Colonic mucosa (tissue), 4 donors: ENCODE data around the gene ANTXR1. TPM values are rescaled to one million over a fixed set of nuclear protein-coding genes. Genes with fewer than 3 reads are reported as not detected.

Experiments used
- DNase-seq: peaks from one replicate; pipeline ENCODE4 v3.0.0-alpha.2; 2020
- H3K27ac ChIP-seq: fragments of 200-600 bp; one replicate; pipeline ENCODE4 v1.8.0; 2021
- H3K27me3 ChIP-seq: fragments of 200-600 bp; one replicate; pipeline ENCODE4 v1.8.0; 2021
- H3K36me3 ChIP-seq: fragments of 200-600 bp; one replicate; pipeline ENCODE4 v1.8.0; 2021
- H3K4me1 ChIP-seq: fragments of 200-600 bp; one replicate; pipeline ENCODE4 v1.8.0; 2021; ENCODE audit warnings: mild to moderate bottlenecking
- H3K4me3 ChIP-seq: fragments of 200-600 bp; one replicate; pipeline ENCODE4 v1.8.0; 2021
- H3K9ac ChIP-seq, 2 donors: one replicate each; pipeline ENCODE4 v1.7.0; 2013; ENCODE audit warnings: control low read depth in 2 of 2, low read depth in 2 of 2, low read length in 2 of 2
- H3K9me3 ChIP-seq: fragments of 200-600 bp; one replicate; pipeline ENCODE4 v1.8.0; 2021
- CTCF ChIP-seq: fragments of 200-600 bp; IDR thresholded peaks from one replicate; pipeline ENCODE4 v1.8.0; 2022; ENCODE audit warnings: antibody characterized with exemption, mild to moderate bottlenecking
- intact Hi-C: fragments of 100-400 bp; cut with DNase I; formaldehyde crosslinking; loops from one replicate; pipeline ENCODE4 v1.14.1; 2022
- total RNA-seq, 2 donors: library from RNA; stranded (reverse); fragmentation: NEBNext Ultra II Directional in 1 of 2; extraction: Animal tissue kit (Norgen Biotek cat#: 25700) in 1 of 2; gene quantifications; one replicate each; pipeline ENCODE4 v1.2.1, GENCODE V29; 2021
- donor health status: healthy.
- donor health status: DM: no; HTN: no; CAD: no.
- donor health status: DM: no; HTN: no; CAD: no.

The ANTXR1 gene
- total RNA-seq, 2 donors from 2014 or later = 8.1 to 17.0 TPM

- H3K9me3 ChIP-seq = no peaks in the 10 kb centered on the region
- no peak overlapping the region for H3K4me3 ChIP-seq
- no peak overlapping the region for H3K27ac ChIP-seq
- no peak for TF ChIP-seq CTCF
- no peaks in the 10 kb centered on the region for H3K36me3 ChIP-seq
- no peak overlapping the region for H3K9ac ChIP-seq
- no peaks in the 10 kb centered on the region for H3K4me1 ChIP-seq
- H3K27me3 ChIP-seq = no peaks in the 10 kb centered on the region
- DNase-seq = no peak
- intact Hi-C loops = no loop called here
Measured at GRCh38 chr2:69168144-69168813, 155.3 kb downstream of the ANTXR1 start.

GRCh38 chr2:69168950-69169654, 156.1 kb downstream of the ANTXR1 start:
- no peak overlapping the region for H3K4me3 ChIP-seq
- TF ChIP-seq CTCF = no peak
- no peak for DNase-seq
- H3K4me1 ChIP-seq = no peaks in the 10 kb centered on the region
- H3K36me3 ChIP-seq = no peaks in the 10 kb centered on the region
- H3K27ac ChIP-seq = no peak overlapping the region
- no peaks in the 10 kb centered on the region for H3K27me3 ChIP-seq
- no peak overlapping the region for H3K9ac ChIP-seq
- intact Hi-C loops = no loop called here
- H3K9me3 ChIP-seq = no peaks in the 10 kb centered on the region

GRCh38 chr2:69169655-69170389, 156.8 kb downstream of the ANTXR1 start:
- no peak overlapping the region for H3K9ac ChIP-seq
- no peak overlapping the region for H3K4me3 ChIP-seq
- H3K9me3 ChIP-seq = no peaks in the 10 kb centered on the region
- no peaks in the 10 kb centered on the region for H3K4me1 ChIP-seq
- no peaks in the 10 kb centered on the region for H3K27me3 ChIP-seq
- H3K27ac ChIP-seq = no peak overlapping the region
- no peaks in the 10 kb centered on the region for H3K36me3 ChIP-seq
- DNase-seq = no peak
- no peak for TF ChIP-seq CTCF
- intact Hi-C loops = no loop called here

GRCh38 chr2:69170661-69171060, 157.7 kb downstream of the ANTXR1 start:
- Histone ChIP-seq H3K27ac (no peak overlapping the region), H3K9ac (no peak overlapping the region), H3K4me3 (no peak overlapping the region), H3K9me3 (no peaks in the 10 kb centered on the region), H3K4me1 (no peaks in the 10 kb centered on the region), H3K36me3 (no peaks in the 10 kb centered on the region), H3K27me3 (no peaks in the 10 kb centered on the region)
- no peak for TF ChIP-seq CTCF
- DNase-seq = no peak
- intact Hi-C loops = no loop called here

- Histone ChIP-seq H3K27me3 (no peaks in the 10 kb centered on the region), H3K4me1 (no peaks in the 10 kb centered on the region), H3K9ac (no peak overlapping the region), H3K4me3 (no peak overlapping the region), H3K9me3 (no peaks in the 10 kb centered on the region), H3K27ac (no peak overlapping the region), H3K36me3 (no peaks in the 10 kb centered on the region)
- no peak for DNase-seq
- TF ChIP-seq CTCF = no peak
- intact Hi-C loops = no loop called here
Measured at GRCh38 chr2:69171116-69171896, 158.3 kb downstream of the ANTXR1 start.
